Cerebellar nuclear complex (tissue), 1 donor: ENCODE data around the gene OBP2B.
"Not testable (repeated sequence)": the region's sequence is repeated elsewhere in the genome, so short reads cannot be mapped to it uniquely, and the experiment has no call there.

ENCODE experiments used
- DNase-seq, 2 experiments: peaks; one replicate each; lab custom pipeline; 2025; lab: John Stamatoyannopoulos, UW

The OBP2B gene

GRCh38 chr9:133238272-133238850, 29.3 kb upstream of the OBP2B start:
- DNase-seq: no peak

GRCh38 chr9:133237035-133237731, 28.1 kb upstream of the OBP2B start:
- DNase-seq: no peak

- DNase-seq: not testable (repeated sequence)
These were observed 27.4 kb upstream of the OBP2B start for GRCh38 chr9:133236291-133237034.

- DNase-seq: no peak
These were observed 26.6 kb upstream of the OBP2B start for GRCh38 chr9:133235549-133236222.

GRCh38 chr9:133234577-133235322, 25.7 kb upstream of the OBP2B start:
- no peak for DNase-seq

- no peak for DNase-seq
These were observed 24.8 kb upstream of the OBP2B start for GRCh38 chr9:133233681-133234432.

GRCh38 chr9:133231934-133232568, 23.0 kb upstream of the OBP2B start:
- DNase-seq: not testable (repeated sequence)

GRCh38 chr9:133230514-133230913, 21.5 kb upstream of the OBP2B start:
- not testable (repeated sequence) for DNase-seq

- DNase-seq: no peak
These were observed 21.0 kb upstream of the OBP2B start for GRCh38 chr9:133230093-133230492.

GRCh38 chr9:133228474-133229193, 19.6 kb upstream of the OBP2B start:
- not testable (repeated sequence) for DNase-seq

- DNase-seq: not testable (repeated sequence)
These were observed 18.9 kb upstream of the OBP2B start for GRCh38 chr9:133227996-133228395.

- no peak for DNase-seq
These were observed 18.3 kb upstream of the OBP2B start for GRCh38 chr9:133227242-133227860.

- DNase-seq: no peak
These were observed 17.4 kb upstream of the OBP2B start for GRCh38 chr9:133226219-133227171.

GRCh38 chr9:133225171-133226011, 16.3 kb upstream of the OBP2B start:
- DNase-seq: no peak

- DNase-seq: no peak
These were observed 15.7 kb upstream of the OBP2B start for GRCh38 chr9:133224762-133225161.

GRCh38 chr9:133223159-133223756, 14.2 kb upstream of the OBP2B start:
- not testable (repeated sequence) for DNase-seq

GRCh38 chr9:133221994-133222393, 12.9 kb upstream of the OBP2B start:
- DNase-seq: not testable (repeated sequence)
